Breast epithelium (tissue), 3 donors: ENCODE measurements around the gene PDE6A.

ENCODE experiments used
- POLR2A ChIP-seq: fragments of 450-650 bp; IDR thresholded peaks from one replicate; pipeline ENCODE4 v1.6.1; 2016; ENCODE audit warnings: antibody characterized with exemption, mild to moderate bottlenecking, moderate library complexity
- POLR2AphosphoS5 ChIP-seq, 3 donors: sonication (generic); formaldehyde crosslinking; IDR thresholded peaks; one replicate each; pipeline ENCODE4 v1.6.1; 2017; ENCODE audit warnings: antibody characterized with exemption in 3 of 3
- TF ChIP-seq, protein P1 (sequence below), 3 donors: fragments of 450-650 bp; IDR thresholded peaks; one replicate each; pipeline ENCODE4 v1.5.1; 2016 to 2017; ENCODE audit warnings: antibody characterized with exemption in 3 of 3, mild to moderate bottlenecking in 3 of 3, moderate library complexity in 3 of 3

DNA sequence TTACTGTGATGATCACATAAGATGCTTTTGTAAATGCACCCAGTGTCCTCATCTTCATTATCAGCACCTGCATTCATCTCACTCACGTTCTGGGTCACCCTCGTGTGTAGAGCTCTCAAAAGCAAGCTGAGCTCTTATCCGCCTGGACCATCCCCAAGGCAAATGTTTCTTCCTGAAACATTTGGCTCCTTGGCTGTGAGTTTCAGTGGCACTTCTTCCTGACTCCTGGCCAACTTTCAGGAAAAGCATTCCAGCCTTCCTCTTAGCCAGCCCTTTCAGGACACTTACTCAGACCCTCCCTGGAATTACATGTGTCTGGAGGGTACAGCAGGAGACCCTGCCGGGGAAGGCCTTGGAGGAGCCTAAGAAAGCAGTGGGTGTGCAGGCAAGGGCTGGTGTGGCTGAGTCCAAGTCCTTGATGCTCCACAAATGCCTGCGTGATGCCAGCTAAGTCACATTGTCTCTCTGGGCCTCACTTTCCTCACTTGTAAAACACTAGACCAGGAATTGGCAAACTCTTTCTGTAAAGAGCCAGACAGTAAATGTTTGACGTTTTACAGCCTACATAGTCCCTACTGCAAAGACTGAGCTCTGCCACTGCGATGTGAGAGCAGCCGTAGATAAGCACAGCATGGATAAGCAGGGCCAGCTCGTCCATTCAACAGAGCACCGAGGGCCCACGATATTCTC lies 72.1 kb downstream of the PDE6A start:
- TF ChIP-seq POLR2A (no peak), POLR2AphosphoS5 (IDR thresholded peaks at IDR 0.05) (no peak)
- TF ChIP-seq, protein P1, sequence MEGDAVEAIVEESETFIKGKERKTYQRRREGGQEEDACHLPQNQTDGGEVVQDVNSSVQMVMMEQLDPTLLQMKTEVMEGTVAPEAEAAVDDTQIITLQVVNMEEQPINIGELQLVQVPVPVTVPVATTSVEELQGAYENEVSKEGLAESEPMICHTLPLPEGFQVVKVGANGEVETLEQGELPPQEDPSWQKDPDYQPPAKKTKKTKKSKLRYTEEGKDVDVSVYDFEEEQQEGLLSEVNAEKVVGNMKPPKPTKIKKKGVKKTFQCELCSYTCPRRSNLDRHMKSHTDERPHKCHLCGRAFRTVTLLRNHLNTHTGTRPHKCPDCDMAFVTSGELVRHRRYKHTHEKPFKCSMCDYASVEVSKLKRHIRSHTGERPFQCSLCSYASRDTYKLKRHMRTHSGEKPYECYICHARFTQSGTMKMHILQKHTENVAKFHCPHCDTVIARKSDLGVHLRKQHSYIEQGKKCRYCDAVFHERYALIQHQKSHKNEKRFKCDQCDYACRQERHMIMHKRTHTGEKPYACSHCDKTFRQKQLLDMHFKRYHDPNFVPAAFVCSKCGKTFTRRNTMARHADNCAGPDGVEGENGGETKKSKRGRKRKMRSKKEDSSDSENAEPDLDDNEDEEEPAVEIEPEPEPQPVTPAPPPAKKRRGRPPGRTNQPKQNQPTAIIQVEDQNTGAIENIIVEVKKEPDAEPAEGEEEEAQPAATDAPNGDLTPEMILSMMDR (IDR thresholded peaks at IDR 0.05) = no peak
